Spleen (tissue), 7 donors: ENCODE measurements around the gene DLG2.

Source experiments
- POLR2A ChIP-seq, 3 donors: fragments of 450-650 bp; IDR thresholded peaks; one replicate each; pipeline ENCODE4 v1.5.1; 2017; ENCODE audit warnings: antibody characterized with exemption in 3 of 3, mild to moderate bottlenecking in 1 of 3
- TF ChIP-seq, protein P1 (sequence below), 11 experiments: fragments of 200-600 bp in 7 of 11; fragments of 450-650 bp in 4 of 11; sonication (generic) in 4 of 11; IDR thresholded peaks in 8 of 11; conservative IDR thresholded peaks in 3 of 11; 1 replicate in 7 of 11; 2 replicates in 4 of 11; pipeline versions ENCODE4 v1.4.0 to v1.8.0; 2016 to 2021; ENCODE audit warnings: antibody characterized with exemption in 11 of 11, inconsistent platforms in 4 of 11, mild to moderate bottlenecking in 1 of 11
- donor health status: DM: no; HTN: no; CAD: no; lungs with moderate emphysema.
- donor health status: DM: no; HTN: no; CAD: no.
- donor health status: DM: no; HTN: no; CAD: no.

DNA sequence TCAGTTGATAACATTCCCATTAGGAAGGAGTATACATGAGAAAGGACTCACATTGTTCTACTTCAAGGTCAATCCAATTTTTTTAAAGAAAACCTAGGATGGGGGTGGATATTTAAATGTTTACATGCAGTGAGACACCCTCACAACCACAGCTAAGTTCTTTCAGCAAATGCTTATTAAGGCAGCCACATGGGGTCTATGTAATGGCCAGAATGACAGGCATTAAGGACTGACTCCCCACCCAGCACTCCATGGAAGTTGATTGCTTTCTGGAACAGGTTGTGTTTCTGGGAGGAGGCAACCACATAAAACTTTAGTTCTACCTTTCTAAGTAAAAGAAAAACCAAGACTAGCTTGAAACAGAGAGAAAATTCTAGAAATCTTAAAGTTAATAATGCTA is 1678.9 kb downstream of the DLG2 start:
- TF ChIP-seq, protein P1, sequence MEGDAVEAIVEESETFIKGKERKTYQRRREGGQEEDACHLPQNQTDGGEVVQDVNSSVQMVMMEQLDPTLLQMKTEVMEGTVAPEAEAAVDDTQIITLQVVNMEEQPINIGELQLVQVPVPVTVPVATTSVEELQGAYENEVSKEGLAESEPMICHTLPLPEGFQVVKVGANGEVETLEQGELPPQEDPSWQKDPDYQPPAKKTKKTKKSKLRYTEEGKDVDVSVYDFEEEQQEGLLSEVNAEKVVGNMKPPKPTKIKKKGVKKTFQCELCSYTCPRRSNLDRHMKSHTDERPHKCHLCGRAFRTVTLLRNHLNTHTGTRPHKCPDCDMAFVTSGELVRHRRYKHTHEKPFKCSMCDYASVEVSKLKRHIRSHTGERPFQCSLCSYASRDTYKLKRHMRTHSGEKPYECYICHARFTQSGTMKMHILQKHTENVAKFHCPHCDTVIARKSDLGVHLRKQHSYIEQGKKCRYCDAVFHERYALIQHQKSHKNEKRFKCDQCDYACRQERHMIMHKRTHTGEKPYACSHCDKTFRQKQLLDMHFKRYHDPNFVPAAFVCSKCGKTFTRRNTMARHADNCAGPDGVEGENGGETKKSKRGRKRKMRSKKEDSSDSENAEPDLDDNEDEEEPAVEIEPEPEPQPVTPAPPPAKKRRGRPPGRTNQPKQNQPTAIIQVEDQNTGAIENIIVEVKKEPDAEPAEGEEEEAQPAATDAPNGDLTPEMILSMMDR (IDR thresholded peaks at IDR 0.05 in 8 of 11, conservative IDR thresholded peaks at IDR 0.05 in 3 of 11): no peak
- no peak for TF ChIP-seq POLR2A (IDR thresholded peaks at IDR 0.05)
